Activated CD4-positive, alpha-beta T cell treated with anti-CD3 and anti-CD28 coated beads for 1 hour (primary cell): ENCODE results near the gene COG1.

ENCODE experiments used
- DNase-seq: peaks from one replicate; pipeline ENCODE4 v3.0.0-alpha.2; 2020

The COG1 gene

DNA sequence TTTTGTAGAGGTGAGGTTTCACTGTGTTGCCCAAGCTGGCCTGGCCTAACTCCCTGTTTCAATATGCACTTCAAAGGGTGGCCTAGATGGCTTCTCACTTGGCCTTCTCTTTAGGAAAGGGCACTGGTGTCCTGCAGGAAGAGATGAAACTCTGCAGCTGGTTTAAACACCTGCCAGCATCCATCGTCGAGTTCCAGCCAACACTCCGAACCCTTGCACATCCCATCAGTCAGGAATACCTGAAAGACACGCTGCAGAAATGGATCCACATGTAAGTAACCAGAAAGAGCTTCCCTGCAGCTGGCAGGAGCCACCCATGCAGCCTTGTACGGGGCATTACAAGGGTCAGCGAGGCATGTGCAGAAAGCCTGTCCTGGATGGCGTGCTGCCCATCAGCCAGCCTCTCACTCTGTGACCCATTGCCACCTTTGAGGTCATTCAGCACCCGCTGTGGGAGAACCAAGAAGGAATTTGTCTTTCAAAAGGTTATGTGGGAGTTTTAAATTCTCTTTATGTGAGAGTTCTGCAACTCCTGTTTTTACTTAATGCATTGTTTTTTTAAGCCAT, 7.0 kb downstream of the COG1 start:
- DNase-seq = no peak

DNA sequence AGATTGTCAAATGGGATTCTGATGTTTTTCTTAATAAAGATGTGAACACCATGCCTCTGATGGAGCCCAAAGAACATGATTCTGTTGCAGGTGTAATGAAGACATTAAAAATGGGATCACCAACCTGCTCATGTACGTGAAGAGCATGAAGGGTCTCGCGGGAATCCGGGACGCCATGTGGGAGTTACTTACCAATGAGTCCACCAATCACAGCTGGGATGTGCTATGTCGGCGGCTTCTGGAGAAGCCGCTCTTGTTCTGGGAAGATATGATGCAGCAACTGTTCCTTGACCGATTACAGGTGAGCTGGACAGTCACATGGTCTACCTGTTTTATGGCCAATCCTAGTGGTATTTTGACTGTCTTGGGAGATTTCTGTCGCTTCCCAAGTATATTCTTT, 7.6 kb downstream of the COG1 start:
- no peak for DNase-seq

DNA sequence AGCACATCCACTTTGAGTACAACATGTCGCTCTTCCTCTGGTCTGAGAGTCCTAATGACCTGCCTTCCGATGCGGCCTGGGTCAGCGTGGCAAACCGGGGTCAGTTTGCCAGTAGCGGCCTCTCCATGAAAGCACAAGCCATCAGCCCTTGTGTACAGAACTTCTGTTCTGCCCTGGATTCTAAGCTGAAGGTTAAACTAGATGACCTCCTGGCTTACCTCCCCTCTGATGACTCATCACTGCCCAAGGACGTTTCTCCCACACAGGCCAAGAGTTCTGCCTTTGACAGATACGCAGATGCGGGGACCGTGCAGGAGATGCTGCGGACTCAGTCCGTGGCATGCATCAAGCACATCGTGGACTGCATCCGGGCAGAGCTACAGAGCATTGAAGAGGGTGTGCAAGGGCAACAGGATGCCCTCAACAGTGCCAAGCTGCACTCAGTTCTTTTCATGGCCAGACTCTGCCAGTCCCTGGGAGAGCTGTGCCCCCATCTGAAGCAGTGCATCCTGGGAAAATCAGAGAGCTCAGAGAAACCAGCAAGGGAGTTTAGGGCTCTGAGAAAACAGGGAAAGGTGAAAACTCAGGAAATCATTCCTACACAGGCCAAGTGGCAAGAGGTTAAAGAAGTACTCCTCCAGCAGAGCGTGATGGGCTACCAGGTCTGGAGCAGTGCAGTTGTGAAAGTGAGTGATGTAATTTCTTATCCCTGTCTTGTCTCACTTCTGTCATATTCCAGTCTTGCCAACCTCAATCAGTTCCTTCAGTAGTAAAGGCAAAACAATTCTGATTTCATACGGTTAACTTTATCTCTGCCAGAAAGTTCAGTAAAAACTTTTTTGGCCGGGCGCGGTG, 8.6 kb downstream of the COG1 start:
- no peak for DNase-seq

DNA sequence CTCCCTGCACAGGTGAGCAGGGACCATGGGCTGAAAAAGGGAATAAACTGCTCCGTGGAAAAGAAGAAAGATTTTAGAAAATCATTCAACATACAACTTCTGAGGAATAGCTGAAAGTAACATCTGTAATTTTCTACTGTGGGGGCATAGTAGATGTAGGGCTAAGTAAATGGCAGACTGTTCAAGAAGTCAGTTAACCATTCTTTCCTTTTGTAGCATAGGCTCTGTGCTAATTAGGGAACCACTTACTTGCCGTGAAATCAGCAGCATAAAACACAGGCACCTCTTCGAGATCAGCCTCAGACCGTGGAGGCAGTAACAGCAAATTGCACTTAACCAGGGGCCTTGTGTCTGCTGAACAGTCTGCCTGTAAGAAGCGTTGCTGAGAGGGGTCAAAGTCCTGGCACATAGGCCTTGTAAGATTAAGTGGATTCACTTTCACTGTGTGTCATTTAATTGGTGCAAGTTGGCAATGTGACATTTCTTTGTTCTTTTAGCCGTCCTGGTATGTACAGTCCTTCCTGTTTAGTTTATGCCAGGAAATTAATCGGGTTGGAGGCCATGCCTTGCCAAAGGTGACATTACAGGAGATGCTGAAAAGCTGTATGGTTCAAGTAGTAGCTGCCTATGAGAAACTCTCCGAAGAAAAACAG, 10.4 kb downstream of the COG1 start:
- no peak for DNase-seq

DNA sequence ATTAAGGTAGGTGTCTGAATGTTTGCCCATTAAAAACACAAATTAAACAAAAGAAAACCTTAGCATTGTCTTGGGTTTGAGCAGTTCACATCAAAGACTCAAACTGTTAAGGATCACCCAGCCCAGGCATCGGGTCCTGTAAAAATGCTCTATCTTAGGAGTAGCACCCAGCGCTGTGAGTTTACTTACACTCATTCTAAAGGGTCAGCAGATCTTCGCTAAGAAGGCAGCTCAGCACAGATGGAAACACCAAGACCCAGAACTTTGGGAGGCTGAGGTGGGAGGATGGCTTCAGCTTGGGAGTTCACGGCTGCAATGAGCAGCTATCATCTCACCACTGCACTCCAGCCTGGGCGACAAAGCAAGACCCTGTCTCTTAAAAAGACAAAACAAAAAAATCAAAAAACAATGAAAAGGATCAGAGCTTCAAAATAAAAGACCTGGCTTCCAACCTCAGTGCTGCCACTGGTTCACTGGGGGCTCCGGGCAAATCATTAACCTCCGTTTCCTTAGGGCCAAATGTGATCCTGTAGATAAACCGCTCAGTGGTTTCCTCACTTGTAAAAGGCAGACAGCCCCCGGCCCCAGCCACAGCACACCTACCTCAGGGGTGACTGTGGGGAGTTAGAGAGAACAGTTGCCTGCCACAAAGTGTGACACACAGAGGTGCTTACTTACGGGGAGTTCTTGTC, 11.1 kb downstream of the COG1 start:
- DNase-seq = no peak

DNA sequence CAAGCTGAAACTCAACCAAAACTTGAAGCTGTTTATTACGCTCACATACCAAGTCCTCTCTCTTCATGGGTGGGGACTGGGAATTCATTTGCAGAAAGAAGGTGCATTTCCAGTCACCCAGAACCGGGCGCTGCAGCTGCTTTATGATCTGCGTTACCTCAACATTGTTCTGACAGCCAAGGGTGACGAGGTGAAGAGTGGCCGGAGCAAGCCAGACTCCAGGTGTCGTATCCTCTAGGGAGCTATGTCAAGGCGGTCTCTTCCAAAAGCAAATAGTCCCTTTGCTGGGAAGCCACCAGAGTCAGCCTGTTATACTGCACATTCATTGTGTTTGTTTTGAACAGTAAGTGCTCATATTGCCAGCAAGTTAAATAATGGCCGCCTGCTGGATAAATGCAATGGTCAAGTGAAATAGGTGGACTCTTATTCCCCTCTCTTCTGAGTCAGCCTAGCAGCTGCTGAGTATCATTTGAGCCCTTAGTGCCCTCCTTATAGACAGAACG, 12.7 kb downstream of the COG1 start:
- DNase-seq = no peak

DNA sequence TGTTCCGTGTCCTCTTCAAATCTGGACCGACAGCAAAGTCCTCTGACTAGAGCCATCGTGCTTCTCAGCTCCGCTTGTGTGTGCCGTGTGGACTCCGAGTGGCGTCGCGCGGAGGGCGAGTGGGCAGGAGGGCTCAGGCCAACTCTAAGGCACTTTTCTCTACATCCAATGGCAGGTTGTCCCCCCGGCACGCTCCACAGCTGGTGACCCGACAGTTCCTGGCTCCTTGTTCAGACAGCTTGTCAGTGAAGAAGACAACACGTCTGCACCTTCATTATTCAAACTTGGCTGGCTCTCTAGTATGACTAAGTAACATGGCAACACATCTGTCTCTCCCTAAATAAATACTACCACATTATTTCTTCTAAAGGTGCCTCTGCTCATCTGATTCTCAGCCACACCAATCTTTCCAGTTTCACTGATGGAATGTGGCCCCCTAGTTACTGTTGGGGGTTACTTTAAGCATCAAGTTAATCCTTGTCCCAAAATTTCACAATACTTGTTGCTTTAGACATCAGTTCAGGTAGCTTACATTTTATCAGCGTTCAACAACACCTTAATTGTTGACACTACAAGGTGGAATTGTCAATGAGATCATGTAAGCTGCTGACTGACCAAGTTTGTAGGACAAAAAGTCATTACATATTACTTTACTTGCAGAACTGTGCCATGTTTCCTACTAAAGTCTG, 15.4 kb downstream of the COG1 start:
- DNase-seq = no peak

DNA sequence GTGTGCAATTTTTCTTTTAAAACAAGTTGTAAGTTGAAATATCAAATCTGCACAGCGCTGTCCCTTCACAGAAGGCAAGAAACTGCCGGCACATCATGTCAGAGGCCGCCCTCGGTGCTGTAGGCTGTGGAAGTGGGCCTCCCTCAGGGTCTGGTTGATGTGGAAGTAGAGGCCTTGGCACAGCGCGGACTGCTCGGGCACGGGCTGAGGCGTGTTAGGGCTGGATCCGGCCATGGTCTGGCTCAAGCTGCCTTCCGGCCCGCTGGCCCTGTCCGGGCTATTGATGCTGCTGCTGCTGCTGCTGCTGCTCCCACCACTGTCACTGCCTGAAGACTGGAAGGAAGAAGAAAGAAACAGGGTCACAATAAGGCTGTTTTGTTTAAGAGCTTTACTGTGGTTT, 16.6 kb downstream of the COG1 start:
- DNase-seq = no peak

DNA sequence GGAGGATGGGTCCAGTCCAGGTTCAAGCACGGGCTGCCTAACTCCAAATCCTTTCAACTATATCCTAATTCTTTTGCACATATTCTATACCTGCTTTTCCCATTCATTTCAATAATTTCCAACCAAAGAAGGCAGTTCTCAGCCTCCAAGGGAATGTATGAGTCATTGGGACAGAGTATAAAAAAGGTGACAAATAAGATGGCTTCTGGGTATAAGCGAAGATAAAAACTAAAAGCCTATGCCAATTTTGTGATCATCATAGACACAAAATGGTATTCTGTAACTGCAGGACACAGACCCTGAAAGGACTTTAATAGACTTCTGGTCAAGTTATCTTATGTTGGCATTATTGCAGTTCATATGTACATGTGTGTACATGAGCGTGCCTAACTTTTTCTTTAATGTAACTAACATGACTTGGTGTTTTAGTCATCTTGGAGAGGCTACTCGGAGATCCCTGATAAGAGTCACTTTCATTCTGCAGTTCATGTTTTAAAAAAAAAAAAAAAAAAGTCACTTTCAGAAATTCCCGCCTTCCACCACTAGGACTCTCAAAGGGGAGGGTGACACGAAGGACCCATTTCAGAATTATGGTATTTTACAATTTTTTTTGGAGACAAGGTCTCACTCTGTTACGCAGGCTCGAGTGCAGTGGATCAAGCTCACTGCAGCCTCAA, 17.3 kb downstream of the COG1 start:
- DNase-seq = no peak

DNA sequence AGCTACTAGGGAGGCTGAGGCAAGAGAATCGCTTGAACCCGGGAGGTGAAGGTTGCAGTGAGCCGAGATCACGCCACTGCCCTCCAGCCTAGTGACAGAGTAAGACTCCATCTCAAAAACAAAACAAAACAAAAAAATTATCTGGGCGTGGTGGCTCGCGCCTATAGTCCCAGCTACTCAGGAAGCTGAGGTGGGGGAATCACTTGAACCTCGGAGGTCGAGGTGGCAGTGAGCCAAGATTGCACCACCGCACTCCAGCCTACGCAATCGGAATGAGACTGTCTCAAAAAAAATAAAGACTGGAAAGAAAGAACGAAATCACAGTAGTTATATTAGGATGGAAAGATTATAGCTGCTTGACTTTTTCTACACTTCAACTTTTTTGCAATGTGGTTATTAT, 18.9 kb downstream of the COG1 start:
- DNase-seq = peak; percentile 20

DNA sequence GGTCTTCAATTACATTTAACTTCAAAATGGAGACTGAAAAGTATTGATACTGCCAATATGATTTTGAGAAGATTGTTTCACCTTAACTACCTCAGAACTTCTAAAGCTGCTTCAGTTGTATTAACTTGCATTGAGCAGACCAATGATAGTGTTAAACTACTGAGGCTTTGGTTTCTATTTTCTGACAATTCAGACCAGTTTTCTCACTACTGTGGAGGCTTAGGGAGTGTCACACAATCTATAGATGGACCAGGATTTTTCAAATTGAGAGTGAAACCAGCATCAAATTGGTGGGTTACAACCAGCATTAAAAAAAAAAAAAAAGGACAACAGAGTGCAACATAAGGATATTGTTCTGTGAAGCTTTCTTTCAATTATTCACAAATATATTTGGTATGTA, 21.2 kb downstream of the COG1 start:
- DNase-seq = no peak

DNA sequence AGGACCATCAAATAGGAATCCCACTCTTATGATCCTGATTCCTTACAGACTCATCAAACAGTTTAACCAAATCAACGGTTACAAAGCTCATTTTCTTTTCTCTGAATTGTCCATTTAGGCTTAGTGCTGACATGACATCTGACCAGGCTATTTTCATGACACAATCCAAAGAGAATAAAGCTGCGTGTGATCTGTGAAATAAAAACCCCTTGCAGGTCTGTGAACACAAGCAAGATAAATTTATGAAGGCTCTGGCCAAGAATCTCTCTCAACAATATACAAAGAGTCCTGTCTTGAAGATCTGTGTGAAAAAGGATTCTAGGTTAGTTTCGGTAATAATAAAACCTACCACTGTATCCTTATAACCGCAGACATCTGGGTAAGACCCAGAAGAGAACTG, 22.0 kb downstream of the COG1 start:
- DNase-seq = no peak

DNA sequence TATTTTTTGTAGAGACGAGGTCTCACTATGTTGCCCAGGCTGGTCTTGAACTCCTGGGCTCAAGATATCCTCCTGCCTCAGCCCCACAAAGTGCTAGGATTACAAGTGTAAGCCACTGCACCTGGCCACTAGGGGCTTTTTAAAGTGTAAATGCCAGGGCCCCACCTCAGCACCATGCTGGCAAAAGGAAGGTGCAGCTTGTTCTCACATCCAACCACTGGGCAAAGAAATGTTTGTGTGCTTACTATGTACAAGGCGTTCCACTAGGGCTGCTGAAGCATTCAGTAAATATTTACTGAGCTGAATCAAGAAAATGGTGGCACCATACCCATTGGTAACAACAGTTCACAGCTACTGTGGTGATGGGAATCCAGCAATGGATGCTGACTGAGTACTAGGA, 22.6 kb downstream of the COG1 start:
- no peak for DNase-seq

DNA sequence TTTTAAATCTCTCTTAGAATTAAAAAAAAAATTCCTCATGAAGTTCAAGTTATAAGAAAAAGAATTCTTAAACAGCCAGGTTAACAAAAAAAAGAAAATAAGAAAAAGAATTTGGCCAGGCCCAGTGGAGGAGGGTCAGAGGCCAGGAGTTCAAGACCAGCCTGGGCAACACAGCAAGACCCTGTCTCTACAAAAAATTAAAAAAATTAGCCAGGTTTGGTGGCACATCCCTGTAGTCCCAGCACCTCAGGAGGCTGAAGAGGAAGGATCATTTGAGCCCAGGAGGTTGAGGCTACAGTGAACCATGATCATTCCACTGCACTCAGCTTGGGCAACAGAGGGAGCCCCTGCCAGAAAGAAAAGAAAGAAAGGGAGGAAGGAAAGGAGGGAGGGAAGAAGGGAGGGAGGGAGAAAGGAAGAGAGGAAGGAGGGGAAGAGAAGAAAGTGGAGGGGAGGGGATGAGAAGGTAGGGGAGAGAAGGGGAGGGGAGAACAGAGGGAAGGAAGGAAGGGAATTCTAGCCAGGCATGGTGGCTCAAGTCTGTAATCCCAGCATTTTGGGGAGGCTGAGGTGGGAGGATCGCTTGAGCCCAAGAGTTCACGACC, 30.9 kb downstream of the COG1 start:
- DNase-seq = no peak

DNA sequence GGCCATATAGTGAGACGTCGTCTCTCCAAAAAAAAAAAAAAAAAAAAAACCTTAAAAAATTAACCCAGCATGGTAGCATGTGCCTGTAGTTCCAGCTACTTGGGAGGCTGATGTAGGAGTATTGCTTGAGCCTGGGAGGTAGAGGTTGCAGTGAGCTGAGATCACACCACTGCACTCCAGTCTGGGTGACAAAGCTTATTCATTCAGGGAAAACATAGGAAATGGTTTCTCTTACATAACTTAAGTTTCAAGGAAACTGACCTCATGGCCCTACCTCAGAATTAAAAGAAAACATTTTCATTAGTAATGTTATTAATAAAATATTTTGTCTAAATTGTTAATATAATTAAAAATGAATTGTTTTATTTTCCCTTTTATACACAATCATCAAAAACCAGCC, 31.4 kb downstream of the COG1 start:
- no peak for DNase-seq

DNA sequence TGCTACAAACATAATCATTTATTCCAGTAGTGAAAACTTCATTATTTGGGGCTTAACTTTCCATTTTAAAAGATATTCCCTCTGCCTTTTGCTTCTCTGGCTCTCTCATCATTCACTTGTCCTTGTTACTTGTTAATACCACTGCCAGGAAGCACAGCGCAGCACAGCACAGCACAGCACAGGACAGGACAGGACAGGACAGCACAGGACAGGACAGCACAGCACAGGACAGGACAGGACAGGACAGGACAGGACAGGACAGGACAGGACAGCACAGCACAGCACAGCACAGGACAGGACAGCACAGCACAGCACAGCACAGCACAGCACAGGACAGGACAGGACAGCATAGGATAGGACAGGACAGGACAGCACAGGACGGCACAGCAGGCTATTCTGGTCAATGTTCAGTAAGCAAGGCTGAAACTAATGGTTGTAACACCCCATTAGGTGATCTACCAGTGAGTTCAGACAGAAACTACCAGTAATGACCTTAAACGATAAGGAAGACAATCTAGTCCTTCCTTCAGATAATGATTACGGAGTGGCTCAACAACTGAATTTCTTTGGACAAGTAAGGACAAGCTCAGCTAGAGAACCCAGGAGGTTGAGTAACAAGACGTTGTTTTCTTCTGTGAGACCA, 31.9 kb downstream of the COG1 start:
- DNase-seq = no peak

DNA sequence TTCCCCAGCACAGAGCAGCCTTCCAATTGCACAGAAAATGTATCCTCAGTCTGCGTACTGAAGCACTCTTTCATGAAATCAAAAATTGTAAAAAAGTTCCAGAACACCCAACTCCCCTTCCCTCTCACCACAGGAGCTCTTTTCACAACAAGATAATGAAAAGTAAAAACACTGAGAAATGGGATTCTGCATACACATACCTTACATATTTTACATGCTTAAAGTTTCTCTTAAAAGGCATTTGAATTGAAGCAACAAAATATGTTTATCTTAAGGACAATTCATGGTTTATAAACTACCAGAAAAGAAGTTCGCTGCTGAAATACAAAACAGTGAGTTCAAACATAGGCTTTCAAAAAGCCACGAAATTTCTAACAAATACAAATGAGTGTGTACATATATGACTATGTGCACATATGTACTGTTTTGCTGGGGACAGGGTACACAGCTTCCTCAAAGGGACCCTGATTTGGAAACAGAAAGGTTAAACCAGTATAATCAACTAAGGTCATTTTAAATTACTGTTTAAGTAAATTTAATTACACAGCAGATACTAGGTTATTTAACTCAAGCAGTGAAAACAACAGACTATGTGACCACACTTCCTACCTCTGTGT, 33.8 kb downstream of the COG1 start:
- DNase-seq = no peak

DNA sequence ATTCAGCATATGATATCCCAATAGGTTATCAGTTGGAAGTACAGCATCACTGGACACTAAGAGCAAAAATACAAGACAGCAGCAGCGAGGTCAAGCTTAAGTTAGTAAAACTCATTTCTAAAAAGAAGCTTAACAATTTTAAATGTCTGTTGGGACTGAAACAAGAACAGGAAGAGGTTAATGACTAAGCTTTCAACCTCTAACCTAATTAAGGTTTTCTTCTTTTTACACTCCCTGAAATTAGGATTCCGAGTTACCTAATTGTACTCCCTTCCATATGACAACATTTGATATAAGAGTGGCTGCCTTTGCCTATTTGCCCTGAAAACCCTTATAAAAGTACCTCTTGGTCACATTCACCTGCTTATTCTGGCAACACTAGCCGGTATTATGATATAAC, 34.5 kb downstream of the COG1 start:
- DNase-seq = no peak

DNA sequence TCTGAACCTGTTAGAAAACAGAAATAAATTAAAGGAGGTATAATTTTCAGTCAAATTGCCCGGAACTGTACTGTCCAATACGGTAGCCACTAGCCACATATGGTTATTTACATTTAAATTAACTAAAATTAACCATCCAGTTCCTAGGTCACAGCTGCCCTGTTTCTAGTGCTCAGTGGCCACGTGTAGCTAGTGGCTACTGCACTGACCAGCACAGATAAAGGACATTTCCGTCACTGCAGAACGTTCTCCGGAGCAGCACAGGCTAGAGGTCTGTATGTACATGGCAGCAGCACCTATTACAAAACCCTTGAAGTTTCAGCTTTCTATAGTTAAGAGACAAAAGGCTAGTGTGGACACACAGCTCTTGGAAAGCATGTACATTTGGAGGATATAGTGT, 35.1 kb downstream of the COG1 start:
- no peak for DNase-seq

DNA sequence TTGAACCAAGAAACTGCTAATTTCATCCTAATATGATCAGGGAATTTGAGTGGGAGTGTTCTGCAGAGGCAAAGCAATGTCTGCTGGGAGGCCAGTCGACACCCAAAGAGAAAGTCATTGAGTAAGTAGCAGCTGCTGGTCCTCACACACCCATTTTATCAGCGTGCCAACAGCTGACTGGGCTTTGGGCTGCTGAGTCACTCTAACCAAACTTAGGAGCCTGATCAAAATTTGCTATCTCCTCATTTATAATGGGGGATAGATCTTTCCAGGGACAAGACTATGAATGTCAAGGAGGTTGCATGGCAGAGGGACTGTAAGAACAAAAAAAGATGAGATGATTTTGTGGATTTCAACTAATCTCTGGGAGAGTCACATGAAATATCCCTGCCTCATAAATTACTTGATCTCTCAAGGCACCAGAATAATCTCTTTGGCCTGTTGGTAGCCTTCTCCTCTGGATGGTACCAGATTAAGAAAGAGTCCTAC, 35.9 kb downstream of the COG1 start:
- no peak for DNase-seq

DNA sequence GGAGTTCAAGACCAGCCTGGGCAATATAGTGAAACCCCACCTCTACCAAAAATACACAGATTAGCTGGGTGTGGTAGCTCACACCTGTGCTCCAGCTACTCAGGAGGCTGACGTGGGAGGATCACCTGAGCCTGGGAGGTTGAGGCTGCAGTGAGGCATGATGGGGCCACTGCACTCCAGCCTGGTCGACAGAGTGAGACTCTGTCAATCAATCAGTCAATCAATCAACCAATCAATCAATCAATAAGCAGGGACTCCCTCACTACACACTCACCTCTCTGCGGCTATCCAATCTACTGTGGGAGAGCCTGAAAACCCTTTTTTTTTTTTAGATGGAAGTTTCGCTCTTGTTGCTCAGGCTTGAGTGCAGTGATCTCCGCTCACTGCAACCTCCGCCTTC, 37.2 kb downstream of the COG1 start:
- no peak for DNase-seq
